ENCODE results near the gene CCNG1.

Gene CCNG1

DNA sequence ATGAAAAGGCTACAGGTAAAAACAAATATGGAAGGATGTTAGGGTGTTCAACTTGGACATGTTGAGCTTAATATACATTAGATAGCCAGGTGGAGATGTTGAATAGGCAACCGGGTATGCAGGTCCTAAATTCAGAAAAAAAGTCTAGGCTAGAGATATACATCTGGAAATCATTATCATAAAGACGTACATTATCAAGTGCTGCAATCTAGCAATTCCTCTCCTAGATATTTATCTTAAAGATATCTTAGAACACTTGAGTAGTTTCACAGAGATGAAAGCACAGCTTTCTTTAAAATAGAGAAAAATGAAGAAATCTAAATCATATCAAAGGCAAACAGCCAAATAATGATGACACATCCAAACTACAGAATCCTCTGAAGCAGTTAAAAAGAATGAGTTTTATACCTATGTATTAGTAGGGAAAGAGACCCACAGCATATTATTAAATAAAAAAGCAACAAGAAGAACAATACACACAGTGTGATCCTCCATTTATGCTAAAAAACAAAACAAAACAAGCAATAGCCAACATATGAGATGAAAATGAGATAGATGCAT lies 18.7 kb downstream of the CCNG1 start:
- H3K4me3 ChIP-seq (ENCODE audit: control insufficient read depth, low read depth, low read length) = no peak overlapping the region
- TF ChIP-seq, protein P1, sequence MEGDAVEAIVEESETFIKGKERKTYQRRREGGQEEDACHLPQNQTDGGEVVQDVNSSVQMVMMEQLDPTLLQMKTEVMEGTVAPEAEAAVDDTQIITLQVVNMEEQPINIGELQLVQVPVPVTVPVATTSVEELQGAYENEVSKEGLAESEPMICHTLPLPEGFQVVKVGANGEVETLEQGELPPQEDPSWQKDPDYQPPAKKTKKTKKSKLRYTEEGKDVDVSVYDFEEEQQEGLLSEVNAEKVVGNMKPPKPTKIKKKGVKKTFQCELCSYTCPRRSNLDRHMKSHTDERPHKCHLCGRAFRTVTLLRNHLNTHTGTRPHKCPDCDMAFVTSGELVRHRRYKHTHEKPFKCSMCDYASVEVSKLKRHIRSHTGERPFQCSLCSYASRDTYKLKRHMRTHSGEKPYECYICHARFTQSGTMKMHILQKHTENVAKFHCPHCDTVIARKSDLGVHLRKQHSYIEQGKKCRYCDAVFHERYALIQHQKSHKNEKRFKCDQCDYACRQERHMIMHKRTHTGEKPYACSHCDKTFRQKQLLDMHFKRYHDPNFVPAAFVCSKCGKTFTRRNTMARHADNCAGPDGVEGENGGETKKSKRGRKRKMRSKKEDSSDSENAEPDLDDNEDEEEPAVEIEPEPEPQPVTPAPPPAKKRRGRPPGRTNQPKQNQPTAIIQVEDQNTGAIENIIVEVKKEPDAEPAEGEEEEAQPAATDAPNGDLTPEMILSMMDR (IDR thresholded peaks at IDR 0.05; ENCODE audit: control insufficient read depth, insufficient read depth, low read depth, low read length, missing control alignments) = no peak
- DNase-seq (ENCODE audit: low read depth) = no peak

DNA sequence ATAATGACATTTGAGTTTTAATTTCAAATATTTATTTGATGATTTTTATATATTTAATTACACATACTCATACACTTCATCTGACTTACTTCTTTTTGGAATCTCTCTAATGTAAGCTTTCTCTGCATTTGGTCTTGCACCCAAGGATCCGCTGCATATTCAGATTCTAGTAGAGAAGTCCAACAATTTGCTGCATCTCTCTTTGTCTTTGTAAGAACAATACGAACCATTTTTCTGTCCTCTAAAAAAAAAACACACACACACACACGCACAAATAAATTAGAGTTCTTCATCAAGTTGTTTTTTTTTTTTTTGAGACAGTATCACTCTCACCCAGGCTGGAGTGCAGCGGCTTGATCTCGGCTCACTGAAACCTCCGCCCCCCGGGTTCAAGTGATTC lies 19.4 kb downstream of the CCNG1 start:
- H3K4me3 ChIP-seq (ENCODE audit: control insufficient read depth, low read depth, low read length) = no peak overlapping the region
- DNase-seq (ENCODE audit: low read depth) = no peak
- TF ChIP-seq, protein P1 (IDR thresholded peaks at IDR 0.05; ENCODE audit: control insufficient read depth, insufficient read depth, low read depth, low read length, missing control alignments) = no peak

DNA sequence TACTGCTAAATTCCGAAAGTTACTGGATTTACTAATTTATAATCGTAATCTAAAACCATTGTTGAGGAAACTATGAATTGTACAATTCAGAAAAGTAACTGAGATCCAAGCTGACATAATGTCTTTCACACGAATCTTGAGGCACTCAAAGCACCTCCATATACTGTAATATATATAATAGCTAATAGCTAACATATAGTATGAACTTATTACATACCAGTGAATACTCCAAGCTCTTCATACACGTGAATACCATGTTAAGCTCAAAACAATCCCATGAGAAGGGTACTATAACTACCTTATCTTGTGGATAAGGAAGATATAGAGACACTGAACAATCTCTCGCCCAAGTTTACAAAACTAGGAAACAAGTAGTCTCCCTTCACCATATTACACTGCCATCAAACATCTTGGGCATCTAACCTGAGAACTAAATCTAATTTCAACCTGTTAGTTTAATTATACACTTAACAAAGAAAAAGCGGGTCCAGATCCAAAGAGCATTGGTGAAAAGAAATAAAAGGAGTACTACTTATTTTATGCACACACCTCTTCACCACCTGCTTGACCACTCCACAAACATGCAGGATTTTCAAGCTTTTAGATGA lies 21.5 kb downstream of the CCNG1 start:
- H3K4me3 ChIP-seq (ENCODE audit: control insufficient read depth, low read depth, low read length) = peak overlapping the region; percentile 81
- DNase-seq (ENCODE audit: low read depth) = no peak
- TF ChIP-seq, protein P1 (IDR thresholded peaks at IDR 0.05; ENCODE audit: control insufficient read depth, insufficient read depth, low read depth, low read length, missing control alignments) = no peak

DNA sequence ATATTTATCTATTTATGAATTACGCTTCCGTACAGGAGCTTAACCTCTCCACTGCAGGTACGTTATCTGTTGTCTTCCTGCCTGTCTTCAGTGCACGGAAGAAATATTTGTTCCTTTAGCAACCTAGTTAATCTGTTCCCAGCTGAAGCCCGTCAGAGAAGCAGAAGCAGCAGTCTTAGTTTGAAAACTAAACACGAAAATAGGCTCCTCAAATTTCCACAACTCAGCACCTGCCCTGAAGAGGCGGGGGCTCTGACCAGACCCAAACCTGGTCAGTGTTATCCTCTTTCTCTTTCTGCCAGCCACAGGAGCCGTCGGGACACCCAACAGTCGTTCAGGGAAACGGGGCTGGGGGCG lies 22.0 kb downstream of the CCNG1 start:
- DNase-seq (ENCODE audit: low read depth) = no peak
- H3K4me3 ChIP-seq (ENCODE audit: control insufficient read depth, low read depth, low read length) = peak overlapping the region; percentile 81
- TF ChIP-seq, protein P1 (IDR thresholded peaks at IDR 0.05; ENCODE audit: control insufficient read depth, insufficient read depth, low read depth, low read length, missing control alignments) = no peak

DNA sequence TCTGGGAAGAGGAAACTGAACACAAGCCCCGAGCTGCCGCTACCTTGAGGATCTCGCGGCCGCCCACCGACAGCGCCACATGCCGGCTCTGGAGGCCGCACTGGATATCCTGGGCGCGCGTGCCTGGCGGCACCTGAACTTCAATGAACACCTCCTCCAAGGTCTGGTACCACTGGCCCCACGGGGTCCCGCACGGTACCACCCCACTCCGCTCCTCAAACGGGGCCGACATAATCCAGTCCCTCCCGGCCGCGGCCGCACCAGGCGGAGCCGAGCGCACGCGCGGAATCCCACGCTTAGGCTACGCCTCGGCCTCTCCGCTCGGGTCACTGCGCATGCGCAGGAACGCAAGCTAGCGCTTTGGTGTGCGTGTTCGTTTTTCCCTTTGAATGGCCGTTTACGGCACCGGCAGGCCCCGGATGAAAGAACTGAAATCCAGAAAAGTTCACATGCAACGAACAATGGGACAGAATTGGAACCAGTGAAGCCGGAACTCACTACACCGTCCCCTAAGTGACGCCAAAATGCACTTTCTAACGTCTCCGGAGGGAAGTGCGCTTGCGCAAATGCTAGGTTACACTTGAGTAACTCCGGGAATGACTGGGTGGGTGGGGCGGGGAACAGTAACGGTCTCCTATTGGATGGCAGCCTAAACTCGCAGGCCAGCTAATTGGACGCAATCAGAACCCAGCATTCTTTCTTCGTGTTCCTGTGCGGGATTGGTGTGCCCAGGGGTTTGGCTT lies 22.6 kb downstream of the CCNG1 start, which contains the start of gene NUDCD2:
TSS of gene NUDCD2 (minus strand) at position 284 of the 743 bp plus-strand sequence. CDS start at position 232, 52 bp downstream.
- peak; percentile 97 for DNase-seq (ENCODE audit: low read depth)
- TF ChIP-seq, protein P1 (IDR thresholded peaks at IDR 0.05; ENCODE audit: control insufficient read depth, insufficient read depth, low read depth, low read length, missing control alignments) = peak; percentile 24
- H3K4me3 ChIP-seq (ENCODE audit: control insufficient read depth, low read depth, low read length) = peak within 1 kb of the TSS; percentile 81

DNA sequence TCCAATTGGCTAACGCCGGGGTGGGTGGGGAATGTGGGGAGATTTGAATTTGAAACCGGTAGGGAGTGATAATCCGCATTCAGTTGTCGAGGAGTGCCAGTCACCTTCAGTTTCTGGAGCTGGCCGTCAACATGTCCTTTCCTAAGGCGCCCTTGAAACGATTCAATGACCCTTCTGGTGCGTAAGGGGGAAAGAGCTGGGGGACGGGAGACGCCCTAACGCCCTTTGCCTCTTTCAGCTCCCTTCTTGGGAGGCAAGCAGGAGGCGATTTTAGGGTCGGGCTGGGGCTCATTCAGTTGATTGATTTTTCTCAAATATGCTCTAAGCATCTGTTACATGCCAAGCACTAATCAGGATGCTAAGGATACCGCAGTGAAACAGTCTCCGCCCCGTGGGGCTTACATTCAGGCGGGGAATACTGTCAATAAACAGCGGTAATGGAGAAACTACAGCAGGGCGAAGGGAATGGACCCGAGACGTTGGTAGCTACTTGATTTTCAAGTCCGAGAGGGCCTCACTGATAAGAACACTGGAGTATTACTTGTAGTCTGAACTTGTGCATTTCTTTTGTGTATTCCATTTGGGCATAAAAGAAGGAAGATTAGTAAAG lies 23.3 kb downstream of the CCNG1 start, which contains the start of gene HMMR:
TSS of gene HMMR (plus strand) at position 71 of the 610 bp plus-strand sequence. CDS start at position 132, 61 bp downstream.
- DNase-seq (ENCODE audit: low read depth) = no peak
- TF ChIP-seq, protein P1 (IDR thresholded peaks at IDR 0.05; ENCODE audit: control insufficient read depth, insufficient read depth, low read depth, low read length, missing control alignments) = no peak
- H3K4me3 ChIP-seq (ENCODE audit: control insufficient read depth, low read depth, low read length) = peak within 1 kb of the TSS; percentile 81

Measured in AG09309 (cell line).